ENCODE measurements around the gene CCNG2. TPM values are rescaled to one million over a fixed set of nuclear protein-coding genes. Genes with fewer than 3 reads are reported as not detected.

The CCNG2 gene
- total and polyA plus RNA-seq, 2 of the 4 experiments (the other 2 are of a cell fraction): 11.3 to 14.9 TPM

- Histone ChIP-seq H3K56ac (ENCODE audit: extremely low read depth, insufficient read depth, low read length) (no peak overlapping the region), H2BK5ac (ENCODE audit: low read depth, low read length, poor library complexity, severe bottlenecking) (no peak overlapping the region), H3K79me1 (ENCODE audit: low read depth in 1 of 2, low read length in 2 of 2) (no peaks in the 10 kb centered on the region), H3K36me3 (ENCODE audit: control insufficient read depth, insufficient read depth, low read length) (no peaks in the 10 kb centered on the region), H3K4me2 (ENCODE audit: low read depth, low read length) (no peak overlapping the region), H4K8ac (ENCODE audit: low read depth in 2 of 2, low read length in 2 of 2) (no peak overlapping the region), H3K14ac (replicated peaks; ENCODE audit: low read depth, low read length) (no peak overlapping the region), H2AK5ac (ENCODE audit: low read depth, low read length) (no peak overlapping the region), H2BK20ac (ENCODE audit: low read depth, low read length) (no peak overlapping the region), H2BK120ac (ENCODE audit: low read depth, low read length) (no peak overlapping the region), H3K9me3 (ENCODE audit: control insufficient read depth, insufficient read depth, low read length) (no peaks in the 10 kb centered on the region), H3K27me3 (ENCODE audit: control insufficient read depth, insufficient read depth, low read length) (peaks cover 29% of the 10 kb centered on the region), H3K4me1 (ENCODE audit: control insufficient read depth, insufficient read depth, low read length) (no peaks in the 10 kb centered on the region), H2BK15ac (ENCODE audit: low read depth, low read length) (no peak overlapping the region), H2AK9ac (replicated peaks; ENCODE audit: low read depth, low read length, poor library complexity) (no peak overlapping the region), H3K4me3 (ENCODE audit: insufficient read depth, low read depth, low read length) (no peak overlapping the region), H4K20me1 (ENCODE audit: insufficient read depth, low read length) (no peaks in the 10 kb centered on the region), H3K27ac (ENCODE audit: insufficient read depth, low read length) (no peak overlapping the region), H4K91ac (ENCODE audit: insufficient read depth, low read depth, low read length) (no peak overlapping the region), H4K5ac (ENCODE audit: low read depth, low read length) (no peak overlapping the region), H3K9ac (ENCODE audit: low read depth, low read length) (no peak overlapping the region), H3K4ac (ENCODE audit: low read depth, low read length) (no peak overlapping the region), H3K23ac (ENCODE audit: low read depth, low read length) (no peak overlapping the region), H3K9me1 (ENCODE audit: insufficient read depth, low read length) (no peaks in the 10 kb centered on the region), H2AFZ (replicated peaks; ENCODE audit: low read length, poor library complexity) (no peak overlapping the region), H3K18ac (ENCODE audit: low read depth, low read length) (no peak overlapping the region)
- TF ChIP-seq MXI1 (IDR thresholded peaks at IDR 0.05; ENCODE audit: borderline replicate concordance, low read depth, low read length) (no peak), FOS (IDR thresholded peaks at IDR 0.05; ENCODE audit: low read depth, low read length) (no peak)
- dilution Hi-C loops (cut with HindIII; ENCODE audit: low sequenced_read_pairs, unreplicated experiment) (no loop called here), in situ Hi-C loops (cut with MboI; ENCODE audit: low sequenced_read_pairs) (no loop called here), intact Hi-C loops (cut with micrococcal nuclease) (no loop called here)
- CTCF ChIA-PET: interaction anchor here (0.9 kb wide), 1 partner anchor 76 kb away, joined by 4 read pairs; no protein-coding TSS in a partner anchor
- BruUV-seq (replicated peaks): no TSS peak
- no CpG with 5 or more reads among the region's 2 CpGs for WGBS, 2 experiments (ENCODE audit: extremely low coverage in 2 of 2, insufficient read length in 1 of 2)
- POLR2A ChIA-PET (ENCODE audit: unreplicated experiment): no interaction called here
- ATAC-seq (ENCODE audit: low read depth) (no peak), DNase-seq (no peak)
Measured at GRCh38 chr4:77126809-77127208, 30.2 kb upstream of the CCNG2 start.

Data from IMR-90 (cell line).